Right ventricle myocardium superior (tissue), 1 donor: ENCODE data around the gene ZNF467. TPM values are rescaled to one million over a fixed set of nuclear protein-coding genes. Genes with fewer than 3 reads are reported as not detected.

Source experiments
- ATAC-seq: fragments of 200-7000 bp; cut with Tn5 transposase; one replicate; pipeline ENCODE4 v1.9.1; 2020; ENCODE audit warnings: mild to moderate bottlenecking; ENCODE audit not compliant: poor library complexity
- DNase-seq: peaks from one replicate; pipeline ENCODE4 v3.0.0-alpha.2; 2020
- intact Hi-C: fragments of 100-400 bp; cut with DNase I; formaldehyde crosslinking; loops from one replicate; pipeline ENCODE4 v1.11.2; 2022
- total RNA-seq: library from RNA; stranded (reverse); fragmentation: NEBNext Ultra II Directional; extraction: Animal tissue kit (Norgen Biotek cat#: 25700); gene quantifications from one replicate; pipeline ENCODE4 v1.2.1, GENCODE V29; 2021
- donor health status: DM: no; HTN: yes; CAD: no; lungs with severe emphysema.

ZNF467 gene
- total RNA-seq, 1 donor from 2014 or later = 5.2 TPM

DNA sequence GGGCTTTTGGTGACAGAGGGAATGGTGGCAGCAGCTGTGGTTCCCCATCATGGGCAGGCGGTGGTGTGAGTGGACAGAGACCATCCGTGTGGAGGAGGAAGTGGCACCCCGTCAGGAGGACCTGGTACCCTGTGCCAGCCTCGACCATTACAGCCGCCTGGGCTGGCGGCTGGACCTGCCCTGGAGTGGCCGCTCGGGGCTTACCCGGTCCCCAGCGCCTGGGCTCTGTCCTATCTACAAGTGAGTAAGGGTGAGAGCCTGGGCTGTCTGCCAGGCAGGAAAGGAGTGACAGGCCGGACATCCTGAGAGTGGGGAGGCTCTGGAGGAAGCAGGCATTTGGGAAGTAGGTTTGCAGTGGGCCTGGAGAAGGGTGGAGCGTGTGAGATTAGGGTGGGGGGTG lies 2.9 kb upstream of the ZNF467 start:
- ATAC-seq (peak; percentile 18), DNase-seq (peak; percentile 90)
- intact Hi-C loops = no loop called here

DNA sequence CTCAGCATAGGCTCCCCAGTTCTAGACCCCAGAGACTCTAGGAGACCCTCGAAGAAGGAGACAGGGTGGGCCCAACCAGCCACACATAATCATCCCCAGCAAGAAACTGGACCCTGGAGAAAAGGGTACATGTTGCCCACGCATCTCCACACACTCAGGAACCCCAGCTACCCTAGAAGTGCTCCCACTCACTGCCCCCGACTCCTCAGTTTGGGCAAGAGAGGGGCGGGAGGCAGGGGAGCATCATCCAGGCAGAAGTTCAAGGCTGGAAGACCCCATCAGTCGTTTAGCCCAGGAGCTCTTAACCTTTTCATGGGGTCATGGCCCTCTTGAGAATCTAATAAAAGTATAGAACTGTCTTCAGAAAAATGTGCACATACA lies 1.8 kb upstream of the ZNF467 start:
- no peak for ATAC-seq
- no peak for DNase-seq
- intact Hi-C loops = no loop called here

DNA sequence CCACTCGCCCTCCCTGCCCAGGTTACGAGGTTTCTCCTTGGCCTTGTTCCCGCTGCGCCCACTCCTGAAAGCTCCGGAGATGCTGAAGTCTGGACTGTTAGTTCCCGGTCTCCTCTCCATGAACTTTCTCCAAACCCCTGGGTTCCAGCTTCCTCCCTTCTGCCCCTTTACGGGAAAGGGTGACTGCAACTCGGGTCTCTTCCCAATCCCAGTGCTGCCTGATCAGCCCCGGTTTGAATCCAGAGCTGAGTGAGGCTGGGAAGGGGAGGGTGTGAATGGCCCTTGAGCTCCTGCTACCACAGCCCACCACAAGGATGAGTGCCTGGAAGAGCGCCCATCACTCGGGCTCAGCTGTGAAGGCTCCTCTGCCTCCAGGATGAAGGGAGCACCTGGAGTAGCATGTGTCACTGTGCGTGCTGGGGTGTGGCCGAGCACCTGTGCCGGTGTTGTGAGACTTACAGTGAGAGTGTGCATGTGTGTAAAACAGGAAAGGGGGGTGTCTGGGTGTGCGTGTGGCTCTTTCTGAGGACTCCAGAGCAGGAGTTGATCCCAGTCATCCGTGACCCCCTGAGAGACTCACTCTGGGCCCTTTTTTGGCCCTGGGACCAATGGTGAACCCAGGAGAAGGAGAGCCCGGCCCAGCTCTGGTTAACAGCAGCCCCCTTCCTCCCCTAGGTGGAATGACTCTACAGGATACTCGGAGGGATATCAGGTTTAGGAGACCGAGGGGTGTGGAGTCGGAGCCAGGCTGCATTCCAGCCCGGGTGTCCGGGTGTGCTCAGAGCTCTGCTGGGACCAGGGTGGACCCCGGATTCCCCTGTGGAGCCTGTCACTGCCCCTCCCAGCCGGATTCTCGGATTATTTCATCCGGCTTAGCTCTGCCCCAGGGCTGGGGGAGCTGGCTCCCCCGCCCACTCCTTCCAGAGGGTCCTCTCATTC lies 1.1 kb upstream of the ZNF467 start:
- intact Hi-C loops = no loop called here
- ATAC-seq (no peak), DNase-seq (peak; percentile 50)

DNA sequence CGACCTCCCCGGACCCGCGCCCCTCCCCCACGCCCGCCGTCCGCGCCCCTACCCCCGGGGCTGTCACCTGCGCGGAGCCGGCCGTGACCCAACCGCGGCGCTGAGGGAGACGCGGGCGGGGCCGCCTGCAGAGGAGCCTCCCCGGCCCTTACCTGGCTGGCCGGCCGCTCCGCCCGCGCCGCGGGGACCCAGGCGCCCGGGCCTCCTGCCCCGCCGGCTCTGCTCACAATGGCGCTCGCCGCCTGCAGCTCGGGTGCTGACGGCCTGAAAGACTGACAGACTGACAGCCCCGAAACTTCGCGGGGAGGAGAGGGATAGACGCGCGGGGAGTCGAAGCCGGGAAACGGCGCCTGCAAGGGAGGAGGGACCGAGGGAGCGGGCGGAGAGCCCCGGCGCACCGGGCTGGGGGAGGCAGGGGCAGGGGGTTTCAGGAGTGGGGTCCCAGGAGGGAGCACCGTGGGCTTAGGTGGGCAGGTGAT lies 393 bp downstream of the ZNF467 start:
- DNase-seq (peak; percentile 68), ATAC-seq (no peak)
- intact Hi-C loops = no loop called here

DNA sequence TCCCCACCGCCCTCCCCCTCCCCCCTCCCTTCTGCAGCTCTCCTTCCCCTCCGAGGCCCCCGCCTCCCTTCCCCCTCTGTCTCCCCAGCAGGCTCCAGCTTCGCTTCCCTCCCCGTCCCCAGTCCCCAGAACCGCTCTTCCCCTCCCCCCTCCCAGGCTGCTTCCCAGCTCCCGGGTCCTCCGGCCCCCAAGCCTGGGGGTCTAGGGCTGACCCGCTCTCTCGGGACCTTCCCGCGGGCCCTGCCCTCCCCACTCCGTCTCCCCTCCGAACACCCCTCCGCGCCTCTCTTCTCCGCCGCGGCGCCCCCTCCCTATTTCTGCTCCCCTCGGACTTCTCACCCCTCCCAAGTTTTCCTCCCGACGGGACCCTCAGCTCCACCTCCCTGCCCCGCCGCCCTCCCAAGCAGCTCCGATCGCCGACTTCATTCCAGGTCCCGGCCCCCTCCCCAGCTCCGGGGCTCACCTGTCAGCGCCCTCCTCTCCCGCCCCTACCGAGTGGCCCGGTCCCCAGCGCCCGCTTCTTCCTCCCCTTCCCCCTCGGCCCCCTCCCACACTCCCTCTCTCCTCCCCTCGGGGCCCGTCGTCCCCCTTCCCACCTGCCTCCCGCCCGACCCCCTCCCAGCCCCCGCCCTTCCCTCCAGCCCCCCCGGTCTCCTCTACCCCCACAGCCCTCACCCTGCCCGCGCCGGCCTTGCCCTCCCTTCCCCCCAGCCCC lies 990 bp downstream of the ZNF467 start:
- DNase-seq (peak; percentile 64), ATAC-seq (peak; percentile 7)
- intact Hi-C loops = no loop called here

DNA sequence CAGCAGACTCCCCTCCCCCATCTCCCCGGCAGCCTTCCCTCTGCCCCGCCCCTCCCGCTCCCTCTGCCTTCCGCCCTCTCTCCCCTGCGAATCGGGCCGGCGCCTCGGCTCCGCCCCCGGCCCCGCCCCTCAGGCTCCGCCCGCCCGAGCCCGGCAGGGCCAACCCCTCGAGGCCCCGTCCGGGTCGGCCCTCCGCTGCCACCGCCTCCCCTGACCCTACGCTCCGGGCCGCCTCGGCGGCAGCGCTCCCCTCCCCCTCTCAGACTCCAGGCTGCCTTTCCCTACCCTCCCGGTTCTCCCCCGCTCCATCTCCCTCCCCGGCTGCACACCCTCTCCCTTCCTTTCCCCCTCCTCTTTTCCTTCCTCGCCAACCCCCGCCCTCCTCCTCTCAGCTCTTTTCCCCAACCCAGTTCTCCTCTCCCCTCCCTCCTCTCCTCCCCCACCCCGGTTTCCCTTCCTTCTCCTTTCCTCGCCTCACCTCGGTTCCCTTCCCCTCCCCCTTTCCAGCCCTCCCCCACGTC lies 1.6 kb downstream of the ZNF467 start:
- intact Hi-C loops = no loop called here
- DNase-seq (peak; percentile 95), ATAC-seq (peak; percentile 96)

DNA sequence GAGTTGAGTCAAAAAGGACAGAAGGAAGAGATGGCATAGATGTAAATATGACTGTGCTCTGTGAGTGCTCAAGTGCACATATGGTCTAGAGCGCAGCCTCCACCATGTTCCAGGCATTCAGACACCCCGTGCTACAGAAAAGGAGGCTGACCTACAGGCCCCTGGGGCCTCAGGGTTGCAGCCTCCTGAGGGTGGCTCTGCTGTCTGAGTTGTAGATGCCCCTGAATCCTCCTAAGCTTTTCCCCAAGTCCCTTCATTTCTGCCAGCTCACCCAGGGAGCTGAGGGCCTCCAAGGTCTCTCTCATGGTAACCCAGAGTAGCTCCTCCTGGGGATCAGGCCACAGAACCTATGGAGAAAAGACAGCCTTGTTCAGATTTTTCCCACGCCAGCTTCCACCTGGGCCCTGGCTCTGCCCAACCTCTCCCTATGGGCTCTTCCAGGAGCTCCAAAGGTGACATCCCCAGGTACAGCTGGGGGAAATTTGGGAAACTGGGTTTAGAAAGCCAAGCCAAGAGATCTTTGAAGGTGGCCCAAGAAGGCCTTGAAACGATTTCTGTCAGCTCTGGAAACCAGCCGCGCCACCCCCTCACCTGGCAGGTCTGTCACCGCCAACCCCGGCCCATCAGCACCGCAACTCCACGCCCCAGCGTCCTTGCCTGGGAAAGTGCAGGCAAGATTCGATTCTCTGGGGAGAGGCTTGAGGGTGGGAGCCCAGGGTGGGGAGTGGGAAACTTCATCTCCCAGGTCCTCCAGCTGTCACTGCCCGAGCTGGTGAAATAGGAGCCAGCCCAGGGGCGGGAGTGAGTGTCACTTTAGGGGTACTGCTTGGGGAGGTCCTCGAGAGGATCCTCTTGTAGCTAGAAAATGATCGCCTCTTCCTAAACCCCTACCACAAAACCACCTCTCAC lies 2.4 kb downstream of the ZNF467 start:
- ATAC-seq = peak; percentile 2
- DNase-seq = no peak
- intact Hi-C loops = no loop called here

DNA sequence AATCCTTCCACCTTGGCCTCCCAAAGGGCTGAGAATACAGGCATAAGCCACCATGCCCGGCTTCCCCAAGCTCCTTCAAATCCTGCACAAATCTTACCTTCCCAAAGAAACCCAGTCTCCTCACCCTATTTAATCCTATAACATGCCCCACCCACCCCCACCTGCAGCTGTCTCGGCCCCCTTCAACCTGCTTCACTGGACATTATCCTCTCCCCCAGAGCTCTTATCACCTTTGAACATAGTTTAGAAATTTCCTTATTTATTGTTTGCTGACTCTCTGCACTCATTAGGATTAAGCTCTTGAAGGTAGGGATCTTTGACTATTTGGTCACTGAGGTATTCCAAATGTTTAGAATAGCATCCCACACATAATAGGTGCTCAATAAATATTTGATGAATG lies 3.5 kb downstream of the ZNF467 start:
- intact Hi-C loops = no loop called here
- ATAC-seq (no peak), DNase-seq (no peak)

DNA sequence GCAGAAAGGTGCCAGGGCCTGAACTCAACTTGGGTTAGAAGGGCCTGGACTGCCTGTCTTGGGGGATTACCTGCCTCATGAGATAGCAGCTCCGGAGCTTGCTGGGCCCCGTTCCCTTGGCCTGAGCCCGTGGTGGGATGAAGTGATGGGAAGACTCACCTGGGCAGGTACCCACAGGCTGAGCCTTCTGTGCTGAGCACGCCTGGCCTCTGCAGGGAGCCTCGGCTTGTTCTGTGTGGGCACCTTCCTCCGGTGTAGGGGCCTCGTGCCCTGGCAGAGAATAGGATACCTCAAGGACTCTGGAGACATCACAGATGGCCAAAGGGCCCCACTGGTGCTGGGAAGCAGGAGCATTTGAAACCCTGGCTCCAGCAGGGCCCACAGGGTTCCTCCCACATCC lies 4.5 kb downstream of the ZNF467 start:
- intact Hi-C loops = no loop called here
- no peak for DNase-seq
- no peak for ATAC-seq

DNA sequence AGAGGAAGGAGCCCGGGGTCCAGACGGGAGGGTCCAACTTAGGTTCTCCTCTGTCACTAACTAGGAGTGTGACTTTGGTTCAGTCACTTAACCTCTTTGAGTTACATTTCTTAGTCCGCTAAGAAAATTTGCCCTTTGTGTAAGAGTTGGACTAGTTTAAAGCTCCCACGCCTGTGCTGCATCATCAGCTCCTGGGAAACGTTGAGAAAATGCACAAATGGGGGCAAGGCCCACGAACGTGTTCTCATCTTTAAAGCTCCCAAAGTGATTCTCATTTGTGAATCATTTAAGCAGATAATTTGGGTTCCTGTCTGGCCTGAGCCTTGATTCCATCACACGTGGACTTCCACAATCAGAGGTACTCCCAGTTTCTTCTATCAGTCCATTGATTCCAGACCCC lies 6.3 kb downstream of the ZNF467 start:
- ATAC-seq (no peak), DNase-seq (no peak)
- intact Hi-C loops = no loop called here

DNA sequence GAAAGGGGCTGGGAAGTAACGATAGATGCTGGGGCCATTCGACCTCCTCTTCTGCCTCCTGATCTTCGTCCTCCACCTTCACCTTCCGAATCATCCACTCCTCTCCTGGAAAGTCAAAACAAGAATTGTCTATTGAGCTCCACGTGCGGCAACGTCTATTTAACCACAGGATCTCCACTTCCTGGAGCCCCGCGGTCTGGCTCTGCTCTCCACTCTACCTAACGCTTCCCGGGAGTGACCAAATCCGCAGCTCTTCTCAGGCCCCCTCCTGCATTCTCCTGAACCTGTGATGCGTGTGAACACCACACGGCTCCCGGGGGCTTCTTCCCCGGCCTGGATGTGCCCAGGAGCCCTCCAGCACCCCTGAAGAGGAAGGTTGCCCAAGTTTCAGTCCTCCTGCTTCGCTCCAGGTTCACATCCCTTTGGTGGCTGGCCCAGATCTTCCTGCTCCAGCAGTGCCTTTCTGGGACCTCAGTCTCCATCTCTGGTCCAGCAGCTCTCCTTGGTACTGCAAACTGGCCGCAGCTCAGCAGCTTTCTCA lies 7.2 kb downstream of the ZNF467 start:
- no peak for DNase-seq

DNA sequence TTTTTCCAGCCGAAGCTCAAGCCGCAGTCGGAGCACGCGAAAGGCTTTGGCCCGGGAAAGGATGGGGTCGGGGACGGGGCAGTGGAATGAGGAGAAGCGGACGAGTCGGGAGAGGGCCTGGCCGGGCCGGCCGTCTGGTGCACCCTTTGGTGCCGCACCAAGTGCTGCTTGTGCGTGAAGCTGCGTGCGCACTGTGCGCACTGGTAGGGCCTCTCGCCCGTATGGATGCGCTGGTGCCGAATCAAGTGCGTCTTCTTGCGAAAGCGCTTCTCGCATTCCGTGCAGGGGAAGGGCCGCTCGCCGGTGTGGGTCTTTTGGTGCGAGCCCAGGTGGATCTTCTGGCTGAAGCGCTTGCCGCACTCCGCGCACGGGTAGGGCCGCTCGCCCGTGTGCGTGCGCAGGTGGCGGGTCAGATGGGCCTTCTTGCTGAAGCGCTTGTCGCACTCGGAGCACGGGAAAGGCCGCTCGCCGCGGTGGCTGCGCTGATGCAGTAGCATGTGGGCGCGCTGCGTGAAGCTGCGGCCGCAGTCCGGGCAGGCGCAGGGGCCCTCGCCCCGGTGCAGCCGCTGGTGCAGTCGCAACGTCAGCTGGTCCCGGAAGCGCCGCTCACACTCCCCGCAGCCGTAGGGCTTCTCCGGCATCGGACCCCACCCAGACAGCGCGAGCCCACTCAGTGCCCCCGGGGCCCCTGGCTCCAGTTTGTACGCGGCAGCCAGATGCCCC lies 7.8 kb downstream of the ZNF467 start:
- ATAC-seq = peak; percentile 34
- intact Hi-C loops = no loop called here
- DNase-seq = no peak

More for the DNA sequence above, 7.2 kb downstream of the ZNF467 start:
- intact Hi-C loops = no loop called here
- no peak for ATAC-seq

DNA sequence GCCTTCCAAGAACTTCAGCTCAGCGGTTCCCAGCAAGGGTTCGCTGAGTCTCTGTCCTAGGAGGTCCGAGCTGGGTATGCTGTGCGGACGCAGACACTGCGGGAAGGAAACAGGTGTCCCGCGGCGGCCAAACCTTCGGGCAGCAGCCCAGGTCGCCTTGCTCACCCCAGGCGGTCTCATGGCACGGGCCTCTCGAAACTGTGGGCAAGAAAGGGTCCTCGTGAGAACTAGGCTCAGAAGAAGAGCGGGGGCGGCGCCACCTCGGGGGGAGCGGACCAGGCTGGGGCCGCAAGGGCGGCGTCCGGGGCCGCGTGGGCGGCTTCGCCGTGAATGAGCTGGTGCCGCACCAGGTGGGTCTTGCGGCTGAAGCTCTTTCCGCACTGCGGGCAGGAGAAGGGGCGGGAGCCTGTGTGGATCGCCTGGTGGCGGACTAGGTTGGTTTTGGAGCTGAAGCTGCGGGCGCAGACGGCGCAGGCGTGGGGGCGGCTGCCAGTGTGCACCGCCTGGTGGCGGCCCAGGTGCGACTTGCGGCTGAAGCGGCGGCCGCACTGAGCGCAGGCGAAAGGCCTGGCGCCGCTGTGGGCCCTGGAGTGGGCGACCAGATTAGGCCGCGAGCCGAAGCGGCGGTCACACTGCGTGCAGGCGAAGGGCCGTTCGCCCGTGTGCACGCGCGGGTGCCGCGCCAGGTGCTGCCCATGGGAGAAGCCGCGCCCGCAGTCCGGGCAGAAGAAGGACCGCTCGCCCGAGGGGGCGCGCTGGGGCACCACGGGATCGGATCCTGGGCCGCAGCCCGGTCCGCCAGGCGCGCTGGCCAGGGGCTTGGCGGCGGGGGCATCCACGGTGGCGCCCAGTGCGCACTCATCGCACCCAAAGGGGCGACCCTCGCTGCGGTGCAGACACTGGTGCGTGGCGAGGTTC lies 8.6 kb downstream of the ZNF467 start:
- intact Hi-C loops = no loop called here
- peak; percentile 79 for ATAC-seq
- DNase-seq = no peak

DNA sequence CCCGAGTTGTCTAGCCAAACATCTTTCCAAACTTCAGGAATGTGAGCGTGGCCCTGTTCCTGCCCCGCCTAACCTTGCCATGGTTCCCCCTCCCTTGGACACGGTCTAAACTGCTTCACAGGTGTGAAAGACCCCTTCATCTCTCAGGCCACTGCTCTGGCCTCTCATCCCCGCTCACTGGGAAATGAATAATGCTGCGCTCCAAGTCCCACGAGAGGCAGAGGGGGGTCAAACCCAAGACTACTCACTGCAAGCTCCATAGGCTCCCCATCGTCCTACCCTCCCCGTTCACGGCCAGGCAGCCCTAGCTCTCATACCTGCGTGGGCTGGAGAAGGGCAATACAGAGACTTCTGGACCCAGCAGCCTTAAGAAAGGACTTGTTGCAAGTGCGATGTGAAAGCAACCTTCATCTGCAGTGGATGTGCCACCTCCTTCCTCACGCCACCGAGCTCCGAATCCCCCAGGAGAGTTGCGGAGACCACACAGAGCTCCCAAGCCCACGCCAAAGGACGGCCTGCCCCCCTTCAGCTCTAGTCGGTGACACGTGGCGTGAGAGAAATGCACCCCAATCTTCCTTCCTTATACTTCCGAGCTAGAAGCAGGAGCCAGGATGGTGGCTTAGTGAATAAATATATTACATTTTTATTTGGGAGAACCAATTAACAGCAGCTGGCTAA lies 9.7 kb downstream of the ZNF467 start:
- ATAC-seq = no peak
- intact Hi-C loops = no loop called here
- no peak for DNase-seq

DNA sequence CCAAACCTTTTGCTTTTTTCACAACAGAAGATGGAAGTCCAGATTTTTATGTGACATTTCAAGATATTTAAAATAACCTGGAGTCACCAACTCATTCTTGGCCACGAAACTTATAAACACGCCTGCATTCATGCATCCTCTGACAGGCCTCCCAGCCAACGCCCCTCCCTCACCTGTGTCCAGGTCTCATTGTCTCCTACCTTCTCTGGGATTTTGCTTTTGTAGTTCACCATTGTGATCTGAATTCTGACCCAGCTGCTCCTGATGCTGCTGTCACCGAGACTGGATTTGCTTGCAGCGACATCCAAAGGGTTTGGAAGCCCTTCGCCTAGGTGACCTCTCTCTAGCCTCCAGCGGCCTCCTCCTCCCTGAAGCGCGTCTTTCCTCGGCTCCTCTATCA lies 10.8 kb downstream of the ZNF467 start:
- DNase-seq = no peak
- ATAC-seq = no peak
- intact Hi-C loops = no loop called here

DNA sequence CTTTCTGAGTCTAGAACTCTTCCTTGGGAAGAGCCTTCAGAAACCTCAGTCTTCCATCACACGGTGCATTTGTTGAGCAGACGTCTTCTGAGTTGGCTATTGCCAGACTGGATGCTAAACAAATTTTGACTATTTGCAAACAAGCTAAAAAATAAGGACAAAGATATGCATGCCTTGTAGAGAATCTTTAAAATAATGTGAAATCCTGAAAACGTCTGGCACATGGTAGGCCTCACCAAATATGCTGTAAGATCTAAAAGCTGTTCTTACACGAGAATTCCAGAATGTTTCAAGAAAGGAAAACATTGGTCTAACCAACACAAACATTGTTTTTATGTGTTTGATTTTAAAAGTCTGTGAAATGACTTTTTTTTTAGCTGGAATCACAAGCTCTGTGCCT lies 11.3 kb downstream of the ZNF467 start:
- intact Hi-C loops = no loop called here
- DNase-seq = no peak
- ATAC-seq = no peak
